GM21529 (cell line): ENCODE results near the gene FRY.

ENCODE experiments used
- ATAC-seq: cut with Tn5 transposase; IDR thresholded peaks from one replicate; pipeline ENCODE4 v1.9.1; 2021; ENCODE audit not compliant: unreplicated experiment

Gene FRY

GRCh38 chr13:32079587-32079986 lies 48.0 kb downstream of the FRY start:
- ATAC-seq = no peak

- ATAC-seq = no peak
Observed at GRCh38 chr13:32080328-32080744, 48.8 kb downstream of the FRY start.

- ATAC-seq = no peak
Observed at GRCh38 chr13:32081591-32081990, 50.0 kb downstream of the FRY start.

- ATAC-seq = no peak
Observed at GRCh38 chr13:32086366-32086765, 54.8 kb downstream of the FRY start.

- no peak for ATAC-seq
Observed at GRCh38 chr13:32086791-32087441, 55.3 kb downstream of the FRY start.

- no peak for ATAC-seq
Observed at GRCh38 chr13:32087955-32088747, 56.6 kb downstream of the FRY start.

GRCh38 chr13:32092496-32092895 lies 60.9 kb downstream of the FRY start:
- no peak for ATAC-seq

GRCh38 chr13:32093006-32093405 lies 61.4 kb downstream of the FRY start:
- no peak for ATAC-seq

- ATAC-seq = no peak
Observed at GRCh38 chr13:32098272-32098671, 66.7 kb downstream of the FRY start.

GRCh38 chr13:32105653-32106313 lies 74.2 kb downstream of the FRY start:
- no peak for ATAC-seq

- ATAC-seq = no peak
Observed at GRCh38 chr13:32107474-32107873, 75.9 kb downstream of the FRY start.

GRCh38 chr13:32107973-32108372 lies 76.4 kb downstream of the FRY start:
- no peak for ATAC-seq

GRCh38 chr13:32113532-32113931 lies 82.0 kb downstream of the FRY start:
- ATAC-seq = no peak

- ATAC-seq = no peak
Observed at GRCh38 chr13:32114284-32114950, 82.8 kb downstream of the FRY start.

GRCh38 chr13:32115066-32115465 lies 83.5 kb downstream of the FRY start:
- no peak for ATAC-seq

GRCh38 chr13:32116210-32116609 lies 84.6 kb downstream of the FRY start:
- ATAC-seq = peak; percentile 54

- ATAC-seq = no peak
Observed at GRCh38 chr13:32117001-32117400, 85.4 kb downstream of the FRY start.

GRCh38 chr13:32117701-32118100 lies 86.1 kb downstream of the FRY start:
- ATAC-seq = no peak

GRCh38 chr13:32121316-32121715 lies 89.7 kb downstream of the FRY start:
- no peak for ATAC-seq

GRCh38 chr13:32124743-32125142 lies 93.2 kb downstream of the FRY start:
- no peak for ATAC-seq

GRCh38 chr13:32125221-32125689 lies 93.7 kb downstream of the FRY start:
- ATAC-seq = no peak
